ENCODE data around the gene KCNMB3. TPM values are rescaled to one million over a fixed set of nuclear protein-coding genes. Genes with fewer than 3 reads are reported as not detected.

Gene KCNMB3
- total RNA-seq, 1 donor from 2014 or later, result 2.4 TPM

GRCh38 chr3:179289295-179289694 is 38.4 kb upstream of the KCNMB3 start:
- Mint-ChIP-seq H3K9me3 (no peaks in the 10 kb centered on the region), H3K36me3 (no peaks in the 10 kb centered on the region), H3K4me3 (no peak overlapping the region), H3K27me3 (no peaks in the 10 kb centered on the region), H3K4me1 (ENCODE audit: unreplicated experiment) (peaks cover 13% of the 10 kb centered on the region), H3K27ac (no peak overlapping the region)
- no peak for DNase-seq (ENCODE audit: extremely low spot score, unreplicated experiment)
- no peak for TF ChIP-seq CTCF (conservative IDR thresholded peaks at IDR 0.05)

- H3K36me3 Mint-ChIP-seq, result no peaks in the 10 kb centered on the region
- H3K4me1 Mint-ChIP-seq (ENCODE audit: unreplicated experiment), result peaks cover 13% of the 10 kb centered on the region
- no peak overlapping the region for H3K4me3 Mint-ChIP-seq
- no peak for DNase-seq (ENCODE audit: extremely low spot score, unreplicated experiment)
- no peaks in the 10 kb centered on the region for H3K9me3 Mint-ChIP-seq
- no peaks in the 10 kb centered on the region for H3K27me3 Mint-ChIP-seq
- no peak for TF ChIP-seq CTCF (conservative IDR thresholded peaks at IDR 0.05)
- H3K27ac Mint-ChIP-seq, result no peak overlapping the region
These were observed 37.9 kb upstream of the KCNMB3 start for GRCh38 chr3:179288845-179289244.

GRCh38 chr3:179286331-179286730 is 35.4 kb upstream of the KCNMB3 start:
- H3K9me3 Mint-ChIP-seq, result no peaks in the 10 kb centered on the region

GRCh38 chr3:179281825-179282224 is 30.9 kb upstream of the KCNMB3 start:
- Mint-ChIP-seq H3K4me1 (ENCODE audit: unreplicated experiment) (peaks cover 4% of the 10 kb centered on the region), H3K36me3 (no peaks in the 10 kb centered on the region), H3K27me3 (peaks cover 6% of the 10 kb centered on the region), H3K27ac (no peak overlapping the region), H3K9me3 (no peaks in the 10 kb centered on the region), H3K4me3 (no peak overlapping the region)
- no peak for DNase-seq (ENCODE audit: extremely low spot score, unreplicated experiment)
- TF ChIP-seq CTCF (conservative IDR thresholded peaks at IDR 0.05), result no peak

More at GRCh38 chr3:179286331-179286730, 35.4 kb upstream of the KCNMB3 start:
- Mint-ChIP-seq H3K4me1 (ENCODE audit: unreplicated experiment) (peaks cover 4% of the 10 kb centered on the region), H3K36me3 (no peaks in the 10 kb centered on the region), H3K27me3 (peaks cover 6% of the 10 kb centered on the region), H3K27ac (no peak overlapping the region), H3K4me3 (no peak overlapping the region)
- DNase-seq (ENCODE audit: extremely low spot score, unreplicated experiment), result no peak
- no peak for TF ChIP-seq CTCF (conservative IDR thresholded peaks at IDR 0.05)

- H3K9me3 Mint-ChIP-seq, result no peaks in the 10 kb centered on the region
- no peak for DNase-seq (ENCODE audit: extremely low spot score, unreplicated experiment)
- no peak for TF ChIP-seq CTCF (conservative IDR thresholded peaks at IDR 0.05)
- peaks cover 4% of the 10 kb centered on the region for H3K4me1 Mint-ChIP-seq (ENCODE audit: unreplicated experiment)
- H3K27ac Mint-ChIP-seq, result no peak overlapping the region
- H3K27me3 Mint-ChIP-seq, result peaks cover 6% of the 10 kb centered on the region
- H3K4me3 Mint-ChIP-seq, result no peak overlapping the region
- H3K36me3 Mint-ChIP-seq, result no peaks in the 10 kb centered on the region
These were observed 28.9 kb upstream of the KCNMB3 start for GRCh38 chr3:179279837-179280236.
